ENCODE measurements around the gene GPAT3. TPM values are rescaled to one million over a fixed set of nuclear protein-coding genes. Genes with fewer than 3 reads are reported as not detected.
"Not testable (repeated sequence)": the region's sequence is repeated elsewhere in the genome, so short reads cannot be mapped to it uniquely, and the experiment has no call there.

The GPAT3 gene
- total and polyA plus RNA-seq, 9 donors = 9.0 to 23.2 (median 14.9) TPM

- WGBS, 3 donors = 1 to 3% (median 1%) methylated on average over 1 of the region's 1 CpG
- H3K36me3 ChIP-seq = no peaks in the 10 kb centered on the region
- no peaks in the 10 kb centered on the region for H3K9me3 ChIP-seq
- no peak overlapping the region for H3K4me3 ChIP-seq
- TF ChIP-seq, protein P1, sequence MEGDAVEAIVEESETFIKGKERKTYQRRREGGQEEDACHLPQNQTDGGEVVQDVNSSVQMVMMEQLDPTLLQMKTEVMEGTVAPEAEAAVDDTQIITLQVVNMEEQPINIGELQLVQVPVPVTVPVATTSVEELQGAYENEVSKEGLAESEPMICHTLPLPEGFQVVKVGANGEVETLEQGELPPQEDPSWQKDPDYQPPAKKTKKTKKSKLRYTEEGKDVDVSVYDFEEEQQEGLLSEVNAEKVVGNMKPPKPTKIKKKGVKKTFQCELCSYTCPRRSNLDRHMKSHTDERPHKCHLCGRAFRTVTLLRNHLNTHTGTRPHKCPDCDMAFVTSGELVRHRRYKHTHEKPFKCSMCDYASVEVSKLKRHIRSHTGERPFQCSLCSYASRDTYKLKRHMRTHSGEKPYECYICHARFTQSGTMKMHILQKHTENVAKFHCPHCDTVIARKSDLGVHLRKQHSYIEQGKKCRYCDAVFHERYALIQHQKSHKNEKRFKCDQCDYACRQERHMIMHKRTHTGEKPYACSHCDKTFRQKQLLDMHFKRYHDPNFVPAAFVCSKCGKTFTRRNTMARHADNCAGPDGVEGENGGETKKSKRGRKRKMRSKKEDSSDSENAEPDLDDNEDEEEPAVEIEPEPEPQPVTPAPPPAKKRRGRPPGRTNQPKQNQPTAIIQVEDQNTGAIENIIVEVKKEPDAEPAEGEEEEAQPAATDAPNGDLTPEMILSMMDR (IDR thresholded peaks at IDR 0.05) = no peak
- no peak for TF ChIP-seq EP300 (IDR thresholded peaks at IDR 0.05)
- no peak for TF ChIP-seq POLR2A (IDR thresholded peaks at IDR 0.05)
- intact Hi-C loops (cut with DNase I) = no loop called here
- no peaks in the 10 kb centered on the region for H3K27me3 ChIP-seq
- no peaks in the 10 kb centered on the region for H3K4me1 ChIP-seq (ENCODE audit: insufficient read depth)
- no peak for DNase-seq
- no peak overlapping the region for H3K27ac ChIP-seq
These were observed 44.9 kb upstream of the GPAT3 start for GRCh38 chr4:83490876-83491450.

- 65 to 81% (median 79%) methylated on average over 8 of the region's 8 CpGs for WGBS, 3 donors
- H3K27ac ChIP-seq; H3K4me3 ChIP-seq; H3K27me3 ChIP-seq; H3K36me3 ChIP-seq; H3K4me1 ChIP-seq (ENCODE audit: insufficient read depth); H3K9me3 ChIP-seq; intact Hi-C loops (cut with DNase I); DNase-seq: not testable (repeated sequence)
These were observed 39.6 kb upstream of the GPAT3 start for GRCh38 chr4:83496085-83496917.

GRCh38 chr4:83498187-83498586 is 37.7 kb upstream of the GPAT3 start:
- Histone ChIP-seq H3K4me1 (ENCODE audit: insufficient read depth) (no peaks in the 10 kb centered on the region), H3K27me3 (no peaks in the 10 kb centered on the region), H3K36me3 (no peaks in the 10 kb centered on the region), H3K4me3 (no peak overlapping the region), H3K9me3 (no peaks in the 10 kb centered on the region), H3K27ac (no peak overlapping the region)
- TF ChIP-seq, protein P1 (IDR thresholded peaks at IDR 0.05) = no peak
- no peak for TF ChIP-seq POLR2A (IDR thresholded peaks at IDR 0.05)
- no peak for TF ChIP-seq EP300 (IDR thresholded peaks at IDR 0.05)
- 90 to 95% (median 95%) methylated on average over 1 of the region's 1 CpG for WGBS, 3 donors
- intact Hi-C loops (cut with DNase I) = no loop called here
- DNase-seq = no peak

GRCh38 chr4:83501671-83502070 is 34.2 kb upstream of the GPAT3 start:
- H3K9me3 ChIP-seq; H3K36me3 ChIP-seq; DNase-seq; H3K27ac ChIP-seq; H3K4me3 ChIP-seq; H3K27me3 ChIP-seq; H3K4me1 ChIP-seq (ENCODE audit: insufficient read depth): not testable (repeated sequence)
- WGBS, 3 donors = 84 to 94% (median 86%) methylated on average over 3 of the region's 3 CpGs
- intact Hi-C loops (cut with DNase I) = loop anchor here in 2 of 4 donors (10.0 kb wide), 1 partner anchor 133 kb away; no protein-coding TSS in a partner anchor

DNA sequence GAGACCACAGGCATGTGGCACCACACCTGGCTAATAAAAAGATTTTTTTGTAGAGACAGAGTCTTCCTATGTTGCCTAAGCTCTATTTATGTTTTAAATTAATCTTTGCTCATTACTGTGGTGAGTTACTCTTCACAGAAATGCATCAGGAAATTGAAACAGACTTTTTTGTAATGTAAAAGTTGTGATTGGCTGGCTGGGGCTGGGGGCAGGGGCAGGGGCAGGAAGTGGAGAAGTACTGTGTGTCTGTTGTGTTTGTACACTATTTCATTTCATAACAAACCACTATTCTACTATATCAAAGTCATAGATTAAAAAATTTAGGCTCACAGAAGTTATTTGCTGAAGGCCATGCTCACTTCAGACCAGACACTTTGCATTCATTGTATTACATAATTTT is 31.9 kb upstream of the GPAT3 start:
- no peak overlapping the region for H3K4me3 ChIP-seq
- no peaks in the 10 kb centered on the region for H3K36me3 ChIP-seq
- TF ChIP-seq POLR2A (IDR thresholded peaks at IDR 0.05) (no peak), EP300 (IDR thresholded peaks at IDR 0.05) (no peak)
- TF ChIP-seq, protein P1 (IDR thresholded peaks at IDR 0.05) = no peak
- DNase-seq = no peak
- H3K9me3 ChIP-seq = no peaks in the 10 kb centered on the region
- H3K27ac ChIP-seq = no peak overlapping the region
- no peaks in the 10 kb centered on the region for H3K27me3 ChIP-seq
- intact Hi-C loops (cut with DNase I) = loop anchor here in 2 of 4 donors (10.0 kb wide), 1 partner anchor 131 kb away; no protein-coding TSS in a partner anchor
- no peaks in the 10 kb centered on the region for H3K4me1 ChIP-seq (ENCODE audit: insufficient read depth)
